K562 (cell line): ENCODE results near the gene CTCFL.

Experiments used
- CHD2 ChIP-seq: IDR thresholded peaks from 2 replicates; pipeline ENCODE4 v1.6.1; 2011; ENCODE audit warnings: low read depth, low read length
- CTCF ChIP-seq, 3 experiments: IDR thresholded peaks in 2 of 3; conservative IDR thresholded peaks in 1 of 3; 2 replicates each; pipeline ENCODE4 v1.5.1; 2011 to 2012; ENCODE audit warnings: low read length in 3 of 3, mild to moderate bottlenecking in 3 of 3, control low read depth in 2 of 3, improper control_type of control experiment in 1 of 3, inconsistent platforms in 1 of 3, low read depth in 1 of 3, mixed read lengths in 1 of 3, moderate library complexity in 1 of 3; ENCODE audit not compliant: insufficient read depth in 2 of 3
- ETV6 ChIP-seq, 3 experiments: fragments of 150-350 bp in 1 of 3; sonication (generic) in 1 of 3; formaldehyde crosslinking in 1 of 3; IDR thresholded peaks; 2 replicates each; pipeline versions ENCODE4 v1.6.1 to v1.8.0; 2014 to 2022; ENCODE audit warnings: borderline replicate concordance in 2 of 3, low read depth in 2 of 3, antibody characterized with exemption in 1 of 3, low read length in 1 of 3, mild to moderate bottlenecking in 1 of 3, missing genetic modification reagents in 1 of 3
- EZH2 ChIP-seq: IDR thresholded peaks from 2 replicates; pipeline ENCODE4 v1.6.1; 2012; ENCODE audit warnings: low read depth, mild to moderate bottlenecking, inconsistent platforms, low read length, borderline replicate concordance
- GTF2F1 ChIP-seq: IDR thresholded peaks from 2 replicates; pipeline ENCODE4 v1.6.1; 2011; ENCODE audit warnings: low read depth, low read length, improper control_type of control experiment
- NR2C2 ChIP-seq, 2 experiments: fragments of 200-800 bp in 1 of 2; sonication (Bioruptor generic) in 1 of 2; sonication (generic) in 1 of 2; formaldehyde crosslinking in 1 of 2; IDR thresholded peaks; 2 replicates each; pipeline versions ENCODE4 v1.6.1 to v1.8.0; 2016 to 2022; ENCODE audit warnings: mild to moderate bottlenecking in 1 of 2, missing compliant biosample characterization in 1 of 2, missing genetic modification characterization in 1 of 2, missing genetic modification reagents in 1 of 2
- SIN3A ChIP-seq, 2 experiments: fragments of 150-350 bp in 1 of 2; IDR thresholded peaks; 2 replicates each; pipeline ENCODE4 v1.6.1; 2011 to 2016; ENCODE audit warnings: borderline replicate concordance in 2 of 2, low read depth in 2 of 2, low read length in 2 of 2, mild to moderate bottlenecking in 2 of 2, moderate library complexity in 2 of 2; ENCODE audit not compliant: control insufficient read depth in 1 of 2
- TARDBP ChIP-seq: fragments of 450-650 bp; IDR thresholded peaks from 2 replicates; pipeline ENCODE4 v1.6.1; 2016
- TBL1XR1 ChIP-seq, 2 experiments: IDR thresholded peaks; 2 replicates each; pipeline ENCODE4 v1.6.1; 2012; ENCODE audit warnings: improper control_type of control experiment in 2 of 2, low read length in 2 of 2, mild to moderate bottlenecking in 1 of 2
- ZBTB40 ChIP-seq, 2 experiments: fragments of 450-650 bp in 1 of 2; sonication (generic) in 1 of 2; formaldehyde crosslinking in 1 of 2; IDR thresholded peaks; 2 replicates each; pipeline versions ENCODE4 v1.7.1 to v1.9.0; 2016 to 2022; ENCODE audit warnings: inconsistent platforms in 1 of 2, mild to moderate bottlenecking in 1 of 2, missing genetic modification reagents in 1 of 2
- ZNF133 ChIP-seq: fragments of 250-450 bp; sonication (Bioruptor Pico); IDR thresholded peaks from 2 replicates; pipeline ENCODE4 v1.4.0; 2020; ENCODE audit warnings: mild to moderate bottlenecking
- TF ChIP-seq, protein P1 (sequence below): fragments of 250-450 bp; sonication (Bioruptor Pico); IDR thresholded peaks from 2 replicates; pipeline ENCODE4 v1.8.0; 2022; ENCODE audit warnings: moderate library complexity, mild to moderate bottlenecking, inconsistent platforms
- TF ChIP-seq, protein P2 (sequence below): fragments of 150-350 bp; IDR thresholded peaks from 2 replicates; pipeline ENCODE4 v1.6.1; 2014; ENCODE audit warnings: low read depth, mild to moderate bottlenecking, low read length, borderline replicate concordance

DNA sequence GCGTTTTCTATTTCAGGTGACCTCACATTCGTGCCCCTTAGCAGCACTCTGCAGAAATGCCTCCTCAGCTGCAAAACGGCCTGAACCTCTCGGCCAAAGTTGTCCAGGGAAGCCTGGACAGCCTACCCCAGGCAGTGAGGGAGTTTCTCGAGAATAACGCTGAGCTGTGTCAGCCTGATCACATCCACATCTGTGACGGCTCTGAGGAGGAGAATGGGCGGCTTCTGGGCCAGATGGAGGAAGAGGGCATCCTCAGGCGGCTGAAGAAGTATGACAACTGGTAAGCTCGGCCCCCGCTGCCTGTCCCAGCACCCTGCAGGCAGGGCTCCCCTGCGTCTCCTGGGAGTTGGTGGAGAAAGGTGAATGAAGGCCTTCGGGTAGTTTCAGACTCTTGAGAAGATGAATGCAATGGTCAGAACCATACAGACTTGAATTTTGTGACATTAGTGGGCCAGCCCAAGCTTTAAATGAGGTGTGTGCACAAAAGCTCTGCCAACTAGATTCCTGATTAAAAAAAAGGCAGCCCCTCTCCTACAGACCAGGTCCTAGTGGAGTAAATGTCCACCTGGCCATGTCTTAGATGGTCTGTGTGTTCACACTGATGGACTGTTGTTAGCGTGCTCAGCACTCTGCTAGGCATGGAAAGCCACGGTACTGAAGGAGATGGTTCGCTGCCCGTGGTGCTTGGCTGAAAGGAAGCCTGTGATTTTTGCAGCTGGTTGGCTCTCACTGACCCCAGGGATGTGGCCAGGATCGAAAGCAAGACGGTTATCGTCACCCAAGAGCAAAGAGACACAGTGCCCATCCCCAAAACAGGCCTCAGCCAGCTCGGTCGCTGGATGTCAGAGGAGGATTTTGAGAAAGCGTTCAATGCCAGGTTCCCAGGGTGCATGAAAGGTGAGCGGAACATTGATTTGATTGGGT is 36.7 kb upstream of the CTCFL start:
- TF ChIP-seq CHD2 (no peak), ZBTB40 (IDR thresholded peaks at IDR 0.05) (no peak), ZBTB40 (CRISPR knock-in tag; IDR thresholded peaks at IDR 0.05) (no peak), TARDBP (no peak), GTF2F1 (no peak), SIN3A (IDR thresholded peaks at IDR 0.05; ENCODE audit: borderline replicate concordance in 2 of 2, control insufficient read depth in 1 of 2, low read depth in 2 of 2, low read length in 2 of 2) (no peak), ZNF133 (no peak), CTCF (IDR thresholded peaks at IDR 0.05 in 2 of 3, conservative IDR thresholded peaks at IDR 0.05 in 1 of 3; ENCODE audit: insufficient read depth in 2 of 3, low read depth in 1 of 3, low read length in 3 of 3) (no peak), ETV6 (IDR thresholded peaks at IDR 0.05; ENCODE audit: borderline replicate concordance in 1 of 2, low read depth in 2 of 2, low read length in 1 of 2) (no peak), ETV6 (CRISPR knock-in tag; IDR thresholded peaks at IDR 0.05; ENCODE audit: borderline replicate concordance) (no peak), EZH2 (no peak), NR2C2 (CRISPR knock-in tag; IDR thresholded peaks at IDR 0.05) (no peak), NR2C2 (tag; IDR thresholded peaks at IDR 0.05) (no peak), TBL1XR1 (IDR thresholded peaks at IDR 0.05; ENCODE audit: low read length in 2 of 2) (no peak)
- TF ChIP-seq, protein P1, sequence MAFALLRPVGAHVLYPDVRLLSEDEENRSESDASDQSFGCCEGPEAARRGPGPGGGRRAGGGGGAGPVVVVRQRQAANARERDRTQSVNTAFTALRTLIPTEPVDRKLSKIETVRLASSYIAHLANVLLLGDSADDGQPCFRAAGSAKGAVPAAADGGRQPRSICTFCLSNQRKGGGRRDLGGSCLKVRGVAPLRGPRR (CRISPR knock-in tag) = no peak
- TF ChIP-seq, protein P2, sequence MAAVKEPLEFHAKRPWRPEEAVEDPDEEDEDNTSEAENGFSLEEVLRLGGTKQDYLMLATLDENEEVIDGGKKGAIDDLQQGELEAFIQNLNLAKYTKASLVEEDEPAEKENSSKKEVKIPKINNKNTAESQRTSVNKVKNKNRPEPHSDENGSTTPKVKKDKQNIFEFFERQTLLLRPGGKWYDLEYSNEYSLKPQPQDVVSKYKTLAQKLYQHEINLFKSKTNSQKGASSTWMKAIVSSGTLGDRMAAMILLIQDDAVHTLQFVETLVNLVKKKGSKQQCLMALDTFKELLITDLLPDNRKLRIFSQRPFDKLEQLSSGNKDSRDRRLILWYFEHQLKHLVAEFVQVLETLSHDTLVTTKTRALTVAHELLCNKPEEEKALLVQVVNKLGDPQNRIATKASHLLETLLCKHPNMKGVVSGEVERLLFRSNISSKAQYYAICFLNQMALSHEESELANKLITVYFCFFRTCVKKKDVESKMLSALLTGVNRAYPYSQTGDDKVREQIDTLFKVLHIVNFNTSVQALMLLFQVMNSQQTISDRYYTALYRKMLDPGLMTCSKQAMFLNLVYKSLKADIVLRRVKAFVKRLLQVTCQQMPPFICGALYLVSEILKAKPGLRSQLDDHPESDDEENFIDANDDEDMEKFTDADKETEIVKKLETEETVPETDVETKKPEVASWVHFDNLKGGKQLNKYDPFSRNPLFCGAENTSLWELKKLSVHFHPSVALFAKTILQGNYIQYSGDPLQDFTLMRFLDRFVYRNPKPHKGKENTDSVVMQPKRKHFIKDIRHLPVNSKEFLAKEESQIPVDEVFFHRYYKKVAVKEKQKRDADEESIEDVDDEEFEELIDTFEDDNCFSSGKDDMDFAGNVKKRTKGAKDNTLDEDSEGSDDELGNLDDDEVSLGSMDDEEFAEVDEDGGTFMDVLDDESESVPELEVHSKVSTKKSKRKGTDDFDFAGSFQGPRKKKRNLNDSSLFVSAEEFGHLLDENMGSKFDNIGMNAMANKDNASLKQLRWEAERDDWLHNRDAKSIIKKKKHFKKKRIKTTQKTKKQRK = no peak
